GM21528 (cell line): ENCODE results near the gene TBL1XR1.
"Not testable (repeated sequence)": the region's sequence is repeated elsewhere in the genome, so short reads cannot be mapped to it uniquely, and the experiment has no call there.

Source experiments
- ATAC-seq: cut with Tn5 transposase; IDR thresholded peaks from one replicate; pipeline ENCODE4 v1.9.1; 2021; ENCODE audit warnings: mild to moderate bottlenecking, moderate library complexity; ENCODE audit not compliant: unreplicated experiment, low FRiP score

TBL1XR1 gene

GRCh38 chr3:177146646-177147045 lies 50.6 kb downstream of the TBL1XR1 start:
- ATAC-seq: no peak

DNA sequence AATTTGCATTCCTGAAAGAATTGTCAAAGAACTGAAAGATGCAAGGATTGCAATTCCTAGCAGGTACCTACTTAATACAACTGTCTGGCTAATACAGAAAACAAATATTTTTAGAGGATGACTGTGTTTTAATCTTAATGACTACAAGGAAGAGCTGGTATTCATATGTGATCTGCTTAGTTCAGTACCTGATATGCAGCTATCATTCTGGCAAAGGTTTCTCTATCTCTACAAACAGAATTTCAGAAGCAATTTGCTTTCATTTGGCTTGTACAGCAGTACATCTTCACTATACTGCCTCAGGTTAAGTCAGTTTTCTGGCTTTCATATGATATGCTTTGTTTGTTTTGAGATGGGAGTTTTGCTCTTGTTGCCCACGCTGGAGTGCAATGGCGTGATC lies 51.3 kb downstream of the TBL1XR1 start:
- ATAC-seq: no peak

DNA sequence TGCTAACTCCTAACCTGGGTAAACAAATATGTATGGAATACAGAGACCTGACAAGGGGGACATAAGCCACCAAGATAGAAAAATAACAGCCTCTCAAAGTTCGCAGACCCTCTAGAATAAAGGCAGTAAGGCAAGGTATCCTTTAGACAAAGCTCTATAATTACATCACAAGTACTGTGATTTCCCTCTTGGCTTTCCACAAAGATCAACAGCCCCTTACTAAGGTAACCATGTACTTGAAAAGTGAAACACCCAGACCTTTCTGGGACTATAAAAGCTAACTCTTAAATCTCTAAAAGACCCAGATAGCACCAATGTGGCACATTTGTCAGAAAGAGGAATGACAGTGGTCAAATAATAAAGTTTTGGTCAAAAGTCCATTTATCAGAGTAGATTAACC lies 51.9 kb downstream of the TBL1XR1 start:
- ATAC-seq: peak; percentile 32

DNA sequence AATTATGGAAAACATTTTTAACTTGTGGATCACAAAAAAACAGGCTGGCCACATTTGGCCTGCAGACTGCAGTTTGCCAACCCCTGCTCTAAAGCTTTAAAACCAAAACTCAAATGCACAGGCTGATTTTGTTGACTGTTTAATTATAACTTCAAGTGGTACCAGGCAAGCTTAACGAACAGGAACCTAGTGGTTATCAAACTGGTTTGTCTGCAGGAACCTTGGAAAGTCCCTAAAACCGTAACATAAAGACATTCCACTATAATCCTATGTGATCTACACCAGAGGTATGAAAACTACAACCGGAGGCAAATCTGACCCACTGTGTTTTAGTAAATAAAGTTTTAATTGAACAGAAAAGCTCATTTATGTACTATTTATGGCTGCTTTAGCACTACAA lies 52.4 kb downstream of the TBL1XR1 start:
- peak; percentile 60 for ATAC-seq

DNA sequence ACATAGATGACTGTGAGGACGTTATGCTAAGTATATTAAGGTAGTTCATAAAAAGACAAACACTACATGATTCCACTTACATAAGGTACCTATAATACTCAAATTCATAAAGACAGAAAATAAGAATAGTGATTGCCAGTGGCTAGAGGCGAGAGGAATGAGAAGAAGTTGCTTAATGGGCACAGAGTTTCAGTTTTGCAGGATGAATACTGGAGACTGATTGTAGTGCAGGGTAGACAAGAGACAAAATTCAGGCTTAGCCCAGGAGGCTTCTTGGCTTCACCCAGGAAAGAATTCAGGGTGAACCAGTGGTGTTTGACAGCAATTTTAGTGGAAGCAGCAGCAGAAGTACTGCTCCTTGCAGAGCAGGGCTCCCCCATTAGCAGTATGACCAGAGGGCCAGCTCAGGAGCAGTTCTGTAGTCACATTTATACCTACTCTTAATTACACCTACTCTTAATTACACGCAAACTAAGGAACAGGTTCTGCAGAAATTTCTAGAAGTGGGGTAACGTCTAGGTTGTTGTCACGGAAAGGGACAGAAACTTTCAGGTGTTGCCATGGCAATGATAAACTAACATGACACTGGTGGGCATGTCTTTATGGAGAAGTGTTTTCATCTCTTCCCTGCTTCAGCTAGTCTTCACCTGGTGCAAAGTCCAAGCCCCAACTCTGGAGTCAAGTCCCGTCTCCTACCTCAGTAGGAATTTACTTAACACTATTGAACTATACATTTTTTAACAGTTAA lies 55.2 kb downstream of the TBL1XR1 start:
- ATAC-seq: no peak

DNA sequence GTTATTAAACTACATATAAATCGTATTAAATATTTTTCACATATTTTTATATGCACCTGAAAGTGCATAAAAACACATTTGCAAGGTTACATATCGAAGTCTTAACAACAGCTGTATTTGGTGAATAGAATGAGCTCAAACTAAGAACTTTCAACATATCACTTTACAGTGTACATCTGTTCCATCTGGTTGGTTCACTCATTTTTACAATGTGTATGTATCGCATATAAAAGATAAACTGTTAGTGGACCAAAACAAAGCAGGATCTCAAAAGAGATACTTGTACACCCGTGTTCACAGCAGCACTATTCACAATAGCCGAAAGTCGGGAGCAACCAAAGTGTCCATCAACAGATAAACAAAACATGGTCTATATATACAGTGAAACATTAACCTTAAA lies 55.8 kb downstream of the TBL1XR1 start:
- no peak for ATAC-seq

DNA sequence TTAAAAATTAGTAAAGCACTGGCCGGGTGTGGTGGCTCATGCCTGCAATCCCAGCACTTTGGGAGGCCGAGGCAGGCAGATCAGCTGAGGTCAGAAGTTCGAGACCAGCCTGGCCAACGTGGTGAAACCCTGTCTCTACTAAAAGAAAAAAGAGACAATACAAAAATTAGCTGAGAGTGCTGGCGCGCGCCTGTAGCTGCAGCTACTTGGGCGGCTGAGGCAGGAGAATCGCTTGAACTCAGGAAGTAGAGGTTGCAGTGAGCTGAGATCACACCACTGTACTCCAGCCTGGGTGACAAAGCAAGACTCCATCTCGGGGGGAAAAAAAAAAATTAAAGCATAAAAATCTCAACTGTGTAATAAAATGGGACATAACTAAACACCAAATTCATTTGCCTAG lies 58.1 kb downstream of the TBL1XR1 start:
- ATAC-seq: not testable (repeated sequence)

DNA sequence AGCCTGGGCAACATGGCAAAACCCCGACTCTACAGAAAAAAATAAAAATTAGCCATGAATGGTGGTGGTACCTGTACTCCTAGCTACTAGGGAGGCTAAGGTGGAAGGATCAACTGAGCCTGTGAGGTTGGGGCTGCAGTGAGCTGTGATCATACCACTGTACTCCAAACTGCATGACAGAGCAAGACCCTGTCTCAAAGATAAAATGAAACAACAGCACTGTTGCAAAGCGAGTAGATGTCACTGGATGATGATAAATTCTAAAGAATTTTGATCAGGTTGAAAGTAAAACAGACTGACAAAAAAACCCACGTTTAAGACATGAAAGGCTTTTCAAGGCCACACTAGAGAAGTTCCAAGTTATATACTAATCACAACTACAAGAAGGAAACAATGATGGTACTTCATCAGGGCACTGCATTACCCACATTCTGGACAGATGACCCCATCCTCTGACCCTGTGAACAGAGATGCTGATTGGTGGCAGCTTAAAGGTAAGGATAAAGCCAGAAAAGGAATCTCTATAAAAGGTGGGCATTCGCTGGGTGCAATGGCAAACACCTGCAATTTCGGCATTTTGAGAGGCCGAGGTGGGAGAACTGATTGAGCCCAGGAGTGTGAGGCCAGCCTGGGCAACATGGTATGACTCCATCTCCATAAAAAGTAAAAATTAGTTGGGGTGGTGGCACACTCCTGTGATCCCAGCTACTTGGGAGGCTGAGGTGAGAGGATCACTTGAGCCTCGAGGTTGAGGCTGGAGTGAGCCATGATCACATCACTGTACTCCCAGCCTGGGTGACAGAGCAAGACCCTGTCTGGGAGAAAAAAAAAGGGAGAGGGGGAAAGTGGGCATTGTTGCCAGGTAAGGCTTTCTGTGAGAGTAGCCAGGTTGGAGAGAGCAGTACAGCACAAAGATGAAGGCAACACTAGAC lies 59.2 kb downstream of the TBL1XR1 start:
- ATAC-seq: no peak

DNA sequence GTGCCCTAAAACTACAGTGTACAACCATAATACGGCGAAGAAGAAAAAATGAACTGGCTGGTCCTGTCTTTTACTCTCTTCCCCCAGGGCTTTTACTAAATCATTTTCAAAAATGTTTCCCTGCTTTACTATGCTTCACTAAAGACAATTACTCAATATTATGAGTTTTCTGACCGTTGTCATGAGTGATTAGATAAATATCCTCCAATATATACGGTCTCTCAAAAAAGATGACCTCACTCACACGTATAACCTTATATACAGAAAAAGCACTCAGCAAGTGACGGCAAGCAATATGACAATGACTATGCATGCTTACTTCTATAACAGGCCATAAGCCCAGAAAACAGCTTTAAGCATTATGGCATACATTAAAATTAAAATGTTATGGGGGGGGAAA lies 60.5 kb downstream of the TBL1XR1 start:
- ATAC-seq: no peak

- no peak for ATAC-seq
Measured at GRCh38 chr3:177135841-177136492, 61.3 kb downstream of the TBL1XR1 start.

GRCh38 chr3:177134816-177135210 lies 62.5 kb downstream of the TBL1XR1 start:
- no peak for ATAC-seq

DNA sequence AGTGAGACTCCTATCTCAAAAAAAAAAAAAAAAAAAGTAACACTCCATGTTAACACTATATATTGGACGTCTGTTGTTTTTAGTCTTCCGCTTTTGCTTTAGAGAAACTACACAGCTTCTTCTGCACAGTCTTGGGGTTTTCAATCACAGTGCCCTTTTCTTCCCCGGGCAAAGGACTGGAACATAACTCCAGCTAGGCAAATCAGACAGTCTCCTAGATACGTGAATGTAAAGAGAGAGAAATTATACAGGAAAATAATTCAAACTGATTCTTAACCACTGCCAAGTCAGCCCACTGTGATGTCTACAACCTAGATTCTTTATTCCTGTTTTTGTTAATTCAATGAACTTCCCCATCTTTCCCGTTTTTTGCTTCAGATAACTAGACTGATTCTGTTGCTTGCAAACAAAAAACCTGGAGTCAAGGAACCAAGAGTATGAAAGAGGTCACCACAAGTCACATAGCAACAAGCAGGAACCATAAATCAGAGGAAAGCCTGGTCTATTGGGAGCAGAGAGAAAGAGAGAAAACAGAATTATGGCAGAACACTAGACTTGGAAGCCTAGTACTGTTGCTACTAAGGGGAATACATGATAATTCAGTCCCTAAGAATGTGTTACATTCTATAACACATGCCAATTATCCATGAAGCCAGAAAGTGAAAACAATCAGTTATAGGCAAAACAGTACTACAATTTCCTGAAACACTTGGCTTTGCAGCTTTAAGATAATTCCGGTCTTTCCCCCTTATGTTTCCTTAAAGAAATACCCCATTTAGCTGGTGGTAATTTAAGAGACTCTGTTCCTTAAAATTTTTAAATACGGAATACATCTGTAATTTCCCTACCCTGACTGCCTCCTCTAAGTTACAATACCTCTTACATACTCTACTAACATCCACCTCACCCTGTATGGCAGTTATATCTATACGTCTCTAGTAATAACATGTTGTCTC lies 63.1 kb downstream of the TBL1XR1 start:
- no peak for ATAC-seq

GRCh38 chr3:177131927-177132636 lies 65.2 kb downstream of the TBL1XR1 start:
- no peak for ATAC-seq

DNA sequence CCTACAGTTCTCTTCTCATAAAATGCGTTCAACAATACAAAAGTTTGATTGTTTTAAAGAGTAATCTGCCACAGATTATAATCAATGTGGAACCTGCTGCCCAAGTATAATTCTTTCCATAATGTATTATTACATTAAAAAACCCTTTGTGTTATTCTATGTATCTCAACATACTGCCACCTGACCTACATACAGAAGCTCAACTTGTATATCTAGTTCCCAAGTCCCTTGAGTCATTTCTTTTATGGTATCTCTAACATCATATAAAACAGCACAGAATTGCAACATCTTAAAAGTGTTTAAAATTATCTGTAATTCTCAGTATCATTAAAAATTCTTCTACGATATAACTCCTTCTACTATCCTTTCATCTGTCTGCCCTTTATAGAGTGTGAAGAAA lies 70.3 kb downstream of the TBL1XR1 start:
- ATAC-seq: no peak

- ATAC-seq: no peak
Measured at GRCh38 chr3:177126015-177126773, 71.1 kb downstream of the TBL1XR1 start.

DNA sequence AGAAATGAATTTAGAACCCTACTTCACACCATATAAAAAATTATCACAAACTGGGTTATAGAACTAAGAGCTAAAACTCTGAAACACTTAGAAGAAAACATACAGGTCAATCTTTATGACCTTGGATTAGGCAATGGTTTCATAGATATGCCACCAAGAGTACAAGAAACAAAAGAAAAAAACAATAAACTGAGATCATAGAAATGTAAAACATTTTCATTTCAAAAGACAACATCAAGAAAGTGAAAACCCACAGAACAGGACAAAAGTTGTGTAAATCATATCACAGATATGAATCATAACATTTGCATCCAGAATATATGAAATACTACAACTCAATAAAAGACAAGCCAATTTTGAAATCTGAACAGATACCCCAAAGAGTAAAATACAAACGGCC lies 72.4 kb downstream of the TBL1XR1 start:
- ATAC-seq: no peak

- ATAC-seq: no peak
Measured at GRCh38 chr3:177123822-177124221, 73.5 kb downstream of the TBL1XR1 start.

DNA sequence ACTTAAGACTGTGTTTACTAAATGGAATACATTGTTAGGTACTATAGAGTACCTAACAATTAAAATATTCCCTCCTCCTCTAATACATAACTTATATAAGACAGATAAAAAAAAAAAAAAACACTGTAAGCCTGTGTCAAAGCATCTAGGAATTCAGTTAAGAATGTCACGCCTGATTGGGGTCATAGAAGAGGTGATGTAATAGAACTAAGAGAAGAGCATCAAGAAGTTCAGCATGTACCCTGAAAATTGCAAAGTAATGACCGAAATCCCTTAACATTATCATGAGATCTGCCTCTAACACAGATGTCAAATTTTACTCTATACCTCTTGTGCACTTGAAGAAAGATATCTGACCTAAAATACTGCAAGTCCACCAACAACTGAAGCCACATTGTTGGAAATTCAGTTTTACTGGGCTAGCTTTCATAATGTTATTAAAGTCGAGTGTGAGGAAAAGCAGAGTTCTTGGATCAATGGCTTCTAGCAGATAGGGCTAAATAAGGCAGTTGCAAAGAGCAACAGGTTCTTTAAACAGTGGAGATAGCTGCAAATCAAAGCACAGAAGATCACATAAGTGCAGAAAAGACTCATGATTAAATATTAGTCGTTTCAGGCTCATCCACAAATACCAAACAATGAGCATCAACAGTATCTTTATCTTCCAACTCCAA lies 75.0 kb downstream of the TBL1XR1 start:
- no peak for ATAC-seq
